ENCODE results near the gene C1QB. TPM values are rescaled to one million over a fixed set of nuclear protein-coding genes. Genes with fewer than 3 reads are reported as not detected.
"Not testable (repeated sequence)": the region's sequence is repeated elsewhere in the genome, so short reads cannot be mapped to it uniquely, and the experiment has no call there.

Gene C1QB
- total and polyA plus RNA-seq, 4 experiments from 2014 or later = 2.1 to 2.9 TPM; not detected in 2

- Mint-ChIP-seq H3K4me3 (no peak overlapping the region), H3K4me1 (no peaks in the 10 kb centered on the region), H3K27ac (no peak overlapping the region), H3K27me3 (peaks cover 16 to 29% of the 10 kb centered on the region in 2 donors), H3K36me3 (no peaks in the 10 kb centered on the region), H3K9me3 (no peaks in the 10 kb centered on the region)
- ChIA-PET CTCF (ENCODE audit: partially characterized antibody) (no interaction called here), POLR2A (ENCODE audit: partially characterized antibody) (no interaction called here)
- intact Hi-C loops (cut with micrococcal nuclease) = no loop called here
- H3K27me3 ChIP-seq (ENCODE audit: insufficient read depth, low read length) = no peaks in the 10 kb centered on the region
- no peak overlapping the region for H3K27ac ChIP-seq (ENCODE audit: low read depth, low read length)
- H3K9me3 ChIP-seq (ENCODE audit: control insufficient read depth in 1 of 2, low read length in 2 of 2) = no peaks in the 10 kb centered on the region
- no peaks in the 10 kb centered on the region for H3K4me1 ChIP-seq (ENCODE audit: insufficient read depth, low read length)
- DNase-seq = no peak
- H3K4me3 ChIP-seq (ENCODE audit: low read length in 2 of 2) = no peak overlapping the region
- no peaks in the 10 kb centered on the region for H3K36me3 ChIP-seq (ENCODE audit: insufficient read depth, low read length)
Measured at GRCh38 chr1:22665752-22666151, 12.7 kb downstream of the C1QB start.

GRCh38 chr1:22666412-22666811 lies 13.4 kb downstream of the C1QB start:
- H3K36me3 Mint-ChIP-seq = no peaks in the 10 kb centered on the region
- H3K9me3 Mint-ChIP-seq = no peaks in the 10 kb centered on the region
- H3K27me3 Mint-ChIP-seq = peaks cover 18 to 34% of the 10 kb centered on the region in 2 donors
- CTCF ChIA-PET (ENCODE audit: partially characterized antibody) = no interaction called here
- H3K27ac Mint-ChIP-seq = no peak overlapping the region
- H3K27me3 ChIP-seq (ENCODE audit: insufficient read depth, low read length) = no peaks in the 10 kb centered on the region
- H3K4me3 ChIP-seq (ENCODE audit: low read length in 2 of 2) = no peak overlapping the region
- no peak overlapping the region for H3K4me3 Mint-ChIP-seq
- H3K27ac ChIP-seq (ENCODE audit: low read depth, low read length) = no peak overlapping the region
- no peak for DNase-seq
- no peaks in the 10 kb centered on the region for H3K36me3 ChIP-seq (ENCODE audit: insufficient read depth, low read length)
- POLR2A ChIA-PET (ENCODE audit: partially characterized antibody) = no interaction called here
- H3K9me3 ChIP-seq (ENCODE audit: control insufficient read depth in 1 of 2, low read length in 2 of 2) = no peaks in the 10 kb centered on the region
- intact Hi-C loops (cut with micrococcal nuclease) = no loop called here
- H3K4me1 ChIP-seq (ENCODE audit: insufficient read depth, low read length) = no peaks in the 10 kb centered on the region
- H3K4me1 Mint-ChIP-seq = no peaks in the 10 kb centered on the region

GRCh38 chr1:22668840-22669239 lies 15.8 kb downstream of the C1QB start:
- H3K27ac ChIP-seq (ENCODE audit: low read depth, low read length); H3K4me1 ChIP-seq (ENCODE audit: insufficient read depth, low read length); H3K4me3 Mint-ChIP-seq; DNase-seq; H3K36me3 ChIP-seq (ENCODE audit: insufficient read depth, low read length); intact Hi-C loops (cut with micrococcal nuclease); H3K36me3 Mint-ChIP-seq; H3K9me3 ChIP-seq (ENCODE audit: control insufficient read depth in 1 of 2, low read length in 2 of 2); POLR2A ChIA-PET (ENCODE audit: partially characterized antibody); H3K27me3 ChIP-seq (ENCODE audit: insufficient read depth, low read length); H3K9me3 Mint-ChIP-seq; CTCF ChIA-PET (ENCODE audit: partially characterized antibody); H3K4me3 ChIP-seq (ENCODE audit: low read length in 2 of 2); H3K4me1 Mint-ChIP-seq: not testable (repeated sequence)
- H3K27ac Mint-ChIP-seq = peak overlapping the region in 1 of 7 donors; percentile 71
- peaks cover 25 to 43% of the 10 kb centered on the region in 2 donors for H3K27me3 Mint-ChIP-seq

- Histone ChIP-seq H3K27ac (ENCODE audit: low read depth, low read length) (no peak overlapping the region), H3K4me3 (ENCODE audit: low read length in 2 of 2) (no peak overlapping the region), H3K36me3 (ENCODE audit: insufficient read depth, low read length) (no peaks in the 10 kb centered on the region), H3K9me3 (ENCODE audit: control insufficient read depth in 1 of 2, low read length in 2 of 2) (no peaks in the 10 kb centered on the region), H3K4me1 (ENCODE audit: insufficient read depth, low read length) (no peaks in the 10 kb centered on the region), H3K27me3 (ENCODE audit: insufficient read depth, low read length) (peaks cover 9% of the 10 kb centered on the region)
- Mint-ChIP-seq H3K9me3 (no peaks in the 10 kb centered on the region), H3K4me1 (no peaks in the 10 kb centered on the region), H3K27ac (no peak overlapping the region), H3K4me3 (no peak overlapping the region), H3K36me3 (no peaks in the 10 kb centered on the region), H3K27me3 (peaks cover 22 to 49% of the 10 kb centered on the region in 2 donors)
- DNase-seq = no peak
- intact Hi-C loops (cut with micrococcal nuclease) = no loop called here
- POLR2A ChIA-PET (ENCODE audit: partially characterized antibody) = no interaction called here
- CTCF ChIA-PET (ENCODE audit: partially characterized antibody) = no interaction called here
Measured at GRCh38 chr1:22670352-22670975, 17.4 kb downstream of the C1QB start.

GRCh38 chr1:22671999-22672398 lies 19.0 kb downstream of the C1QB start:
- CTCF ChIA-PET (ENCODE audit: partially characterized antibody) = no interaction called here
- H3K27me3 Mint-ChIP-seq = peaks cover 22 to 49% of the 10 kb centered on the region in 2 donors
- intact Hi-C loops (cut with micrococcal nuclease) = no loop called here

GRCh38 chr1:22673486-22674409 lies 20.7 kb downstream of the C1QB start:
- Mint-ChIP-seq H3K36me3 (no peaks in the 10 kb centered on the region), H3K27me3 (peaks cover 20 to 45% of the 10 kb centered on the region in 2 donors)

More at GRCh38 chr1:22671999-22672398, 19.0 kb downstream of the C1QB start:
- DNase-seq = no peak
- Mint-ChIP-seq H3K4me1 (no peaks in the 10 kb centered on the region), H3K4me3 (no peak overlapping the region), H3K36me3 (no peaks in the 10 kb centered on the region), H3K27ac (no peak overlapping the region), H3K9me3 (no peaks in the 10 kb centered on the region)
- H3K9me3 ChIP-seq (ENCODE audit: control insufficient read depth in 1 of 2, low read length in 2 of 2) = no peaks in the 10 kb centered on the region
- H3K4me1 ChIP-seq (ENCODE audit: insufficient read depth, low read length) = no peaks in the 10 kb centered on the region
- H3K27me3 ChIP-seq (ENCODE audit: insufficient read depth, low read length) = peaks cover 9% of the 10 kb centered on the region
- H3K4me3 ChIP-seq (ENCODE audit: low read length in 2 of 2) = no peak overlapping the region
- POLR2A ChIA-PET (ENCODE audit: partially characterized antibody) = no interaction called here
- H3K27ac ChIP-seq (ENCODE audit: low read depth, low read length) = no peak overlapping the region
- H3K36me3 ChIP-seq (ENCODE audit: insufficient read depth, low read length) = no peaks in the 10 kb centered on the region

GRCh38 chr1:22674410-22674749 lies 21.3 kb downstream of the C1QB start:
- Histone ChIP-seq H3K4me1 (ENCODE audit: insufficient read depth, low read length) (no peaks in the 10 kb centered on the region), H3K27me3 (ENCODE audit: insufficient read depth, low read length) (peaks cover 9% of the 10 kb centered on the region), H3K27ac (ENCODE audit: low read depth, low read length) (no peak overlapping the region), H3K4me3 (ENCODE audit: low read length in 2 of 2) (no peak overlapping the region), H3K9me3 (ENCODE audit: control insufficient read depth in 1 of 2, low read length in 2 of 2) (no peaks in the 10 kb centered on the region), H3K36me3 (ENCODE audit: insufficient read depth, low read length) (no peaks in the 10 kb centered on the region)
- H3K9me3 Mint-ChIP-seq = no peaks in the 10 kb centered on the region
- DNase-seq = no peak
- H3K36me3 Mint-ChIP-seq = no peaks in the 10 kb centered on the region
- intact Hi-C loops (cut with micrococcal nuclease) = no loop called here
- peaks cover 16 to 41% of the 10 kb centered on the region in 2 donors for H3K27me3 Mint-ChIP-seq
- no peaks in the 10 kb centered on the region for H3K4me1 Mint-ChIP-seq
- no peak overlapping the region for H3K4me3 Mint-ChIP-seq
- H3K27ac Mint-ChIP-seq = no peak overlapping the region
- ChIA-PET POLR2A (ENCODE audit: partially characterized antibody) (no interaction called here), CTCF (ENCODE audit: partially characterized antibody) (no interaction called here)

More at GRCh38 chr1:22673486-22674409, 20.7 kb downstream of the C1QB start:
- Mint-ChIP-seq H3K9me3 (no peaks in the 10 kb centered on the region), H3K4me1 (no peaks in the 10 kb centered on the region), H3K27ac (no peak overlapping the region), H3K4me3 (no peak overlapping the region)
- Histone ChIP-seq H3K4me3 (ENCODE audit: low read length in 2 of 2) (no peak overlapping the region), H3K9me3 (ENCODE audit: control insufficient read depth in 1 of 2, low read length in 2 of 2) (no peaks in the 10 kb centered on the region), H3K27ac (ENCODE audit: low read depth, low read length) (no peak overlapping the region), H3K36me3 (ENCODE audit: insufficient read depth, low read length) (no peaks in the 10 kb centered on the region), H3K4me1 (ENCODE audit: insufficient read depth, low read length) (no peaks in the 10 kb centered on the region), H3K27me3 (ENCODE audit: insufficient read depth, low read length) (peaks cover 9% of the 10 kb centered on the region)
- ChIA-PET CTCF (ENCODE audit: partially characterized antibody) (no interaction called here), POLR2A (ENCODE audit: partially characterized antibody) (no interaction called here)
- DNase-seq = no peak
- intact Hi-C loops (cut with micrococcal nuclease) = no loop called here

Data from CD4-positive, alpha-beta memory T cell (primary cell).